MM.1S (cell line): ENCODE results near the gene PPA1.

Experiments used
- EZH2 ChIP-seq: fragments of 300-600 bp; sonication (generic); optimal IDR thresholded peaks from 2 replicates; pipeline ENCODE3; 2017; ENCODE audit warnings: low read depth, mild to moderate bottlenecking, antibody characterized with exemption, low read length, mixed read lengths
- EZH2phosphoT487 ChIP-seq: fragments of 300-600 bp; sonication (generic); IDR thresholded peaks from 2 replicates; pipeline ENCODE4 v1.6.1; 2018; ENCODE audit warnings: antibody characterized with exemption, low read length
- TF ChIP-seq, protein P1 (sequence below): fragments of 300-600 bp; sonication (generic); IDR thresholded peaks from 2 replicates; pipeline ENCODE4 v1.5.1; 2016; ENCODE audit warnings: antibody characterized with exemption, low read length, mixed read lengths

GRCh38 chr10:70260259-70260658 lies 27.0 kb upstream of the PPA1 start:
- TF ChIP-seq, protein P1, sequence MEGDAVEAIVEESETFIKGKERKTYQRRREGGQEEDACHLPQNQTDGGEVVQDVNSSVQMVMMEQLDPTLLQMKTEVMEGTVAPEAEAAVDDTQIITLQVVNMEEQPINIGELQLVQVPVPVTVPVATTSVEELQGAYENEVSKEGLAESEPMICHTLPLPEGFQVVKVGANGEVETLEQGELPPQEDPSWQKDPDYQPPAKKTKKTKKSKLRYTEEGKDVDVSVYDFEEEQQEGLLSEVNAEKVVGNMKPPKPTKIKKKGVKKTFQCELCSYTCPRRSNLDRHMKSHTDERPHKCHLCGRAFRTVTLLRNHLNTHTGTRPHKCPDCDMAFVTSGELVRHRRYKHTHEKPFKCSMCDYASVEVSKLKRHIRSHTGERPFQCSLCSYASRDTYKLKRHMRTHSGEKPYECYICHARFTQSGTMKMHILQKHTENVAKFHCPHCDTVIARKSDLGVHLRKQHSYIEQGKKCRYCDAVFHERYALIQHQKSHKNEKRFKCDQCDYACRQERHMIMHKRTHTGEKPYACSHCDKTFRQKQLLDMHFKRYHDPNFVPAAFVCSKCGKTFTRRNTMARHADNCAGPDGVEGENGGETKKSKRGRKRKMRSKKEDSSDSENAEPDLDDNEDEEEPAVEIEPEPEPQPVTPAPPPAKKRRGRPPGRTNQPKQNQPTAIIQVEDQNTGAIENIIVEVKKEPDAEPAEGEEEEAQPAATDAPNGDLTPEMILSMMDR = no peak
- TF ChIP-seq EZH2 = no peak
- no peak for TF ChIP-seq EZH2phosphoT487
